Activated CD4-positive, CD25-positive, alpha-beta regulatory T cell treated with anti-CD3 and anti-CD28 coated beads, Interleukin-2, amount 50 U/mL, for 24 hours (primary cell): ENCODE results near the gene KMT2B.

Experiments
- ATAC-seq, 2 donors: fragments of 150-1000 bp; cut with Tn5 transposase; one replicate each; pipeline ENCODE4 v1.10.0; 2021; ENCODE audit warnings: mild to moderate bottlenecking in 1 of 2, moderate library complexity in 1 of 2

The KMT2B gene

GRCh38 chr19:35742121-35742724 lies 24.4 kb downstream of the KMT2B start, which contains the start of gene IGFLR1:
Gene IGFLR1 (minus strand): TSS chr19:35742452. CDS start chr19:35741180, 1,272 bp downstream.
- peak in 1 of 2 donors; percentile 4 for ATAC-seq

DNA sequence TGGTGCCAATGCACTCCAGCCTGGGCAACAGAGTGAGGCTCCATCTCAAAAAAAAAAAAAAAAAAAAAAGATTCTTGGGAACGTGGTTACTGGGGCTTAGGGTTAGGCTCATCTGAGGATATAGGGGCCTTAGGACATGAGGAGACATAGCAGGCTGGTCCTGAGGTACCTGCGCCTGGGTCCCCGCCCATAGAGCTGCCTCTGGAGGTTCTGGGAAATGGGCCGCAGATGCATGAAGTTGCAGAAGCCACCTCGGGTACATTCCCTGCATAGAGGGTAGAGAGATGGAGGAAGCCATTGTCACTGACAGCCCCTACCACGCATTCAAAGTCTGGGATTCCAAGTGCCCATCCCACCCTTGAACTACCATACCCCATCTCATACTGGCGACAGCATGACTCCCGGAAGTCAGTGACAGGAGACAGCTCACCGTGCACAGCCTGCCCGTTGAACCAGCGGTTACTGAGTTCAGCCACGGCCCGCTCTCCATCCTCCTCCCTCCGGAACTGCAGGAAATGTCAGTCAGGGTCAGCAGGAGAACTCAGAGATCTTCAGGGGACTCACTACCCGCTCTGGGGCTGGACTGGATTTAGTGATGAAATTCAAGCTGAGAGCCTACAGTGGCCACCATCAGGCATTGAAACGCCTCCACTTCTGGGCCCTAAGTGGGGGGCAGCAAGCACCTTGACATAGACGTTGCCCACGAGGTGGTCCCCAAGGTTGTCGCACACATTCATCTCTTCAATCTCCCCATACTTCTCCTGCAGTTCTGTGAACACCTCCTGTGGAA lies 26.0 kb downstream of the KMT2B start:
- ATAC-seq = no peak

DNA sequence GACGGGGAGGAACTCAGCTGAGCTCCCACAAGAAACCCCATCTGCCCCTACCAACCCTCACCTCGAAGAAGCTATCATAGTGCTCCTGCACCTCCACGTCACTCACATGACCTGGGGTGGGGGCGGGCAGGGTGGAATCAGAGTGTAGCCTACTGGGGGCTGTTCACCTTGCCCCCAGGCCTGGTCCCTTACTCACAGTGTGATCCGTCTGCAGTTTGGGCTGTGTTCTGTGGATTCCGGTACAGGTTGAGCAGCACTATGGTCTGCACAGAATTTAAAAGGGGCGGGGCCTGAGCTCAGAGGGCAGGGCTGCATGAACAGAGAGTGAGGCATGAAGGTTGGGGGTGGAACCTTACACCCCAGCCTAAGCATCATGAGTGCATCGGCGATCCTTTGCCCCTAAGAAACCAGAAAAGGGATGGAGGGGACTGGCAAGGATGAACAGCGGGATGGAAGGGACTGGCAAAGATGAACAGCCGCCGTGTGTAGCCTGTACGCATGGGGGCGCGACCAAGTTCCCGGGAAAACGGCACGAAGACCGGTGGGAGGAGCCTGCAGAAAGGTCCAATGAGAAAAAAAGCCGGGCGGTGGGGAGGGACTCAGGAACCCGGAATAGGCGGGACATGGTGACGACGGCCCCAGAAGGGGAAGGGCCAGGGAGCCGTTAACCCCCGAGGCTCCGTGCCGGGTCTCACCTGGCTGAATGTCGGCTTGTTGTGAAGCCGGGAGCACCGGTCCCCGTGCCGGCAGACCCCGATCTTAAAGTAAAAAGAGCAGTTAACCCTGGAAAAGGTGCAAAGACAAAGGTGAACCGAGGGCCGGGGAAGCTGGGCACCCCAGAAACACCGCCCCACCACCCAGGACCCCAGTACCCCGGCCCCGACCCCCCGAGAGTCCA lies 26.9 kb downstream of the KMT2B start:
- ATAC-seq = peak; percentile 55 to 60

DNA sequence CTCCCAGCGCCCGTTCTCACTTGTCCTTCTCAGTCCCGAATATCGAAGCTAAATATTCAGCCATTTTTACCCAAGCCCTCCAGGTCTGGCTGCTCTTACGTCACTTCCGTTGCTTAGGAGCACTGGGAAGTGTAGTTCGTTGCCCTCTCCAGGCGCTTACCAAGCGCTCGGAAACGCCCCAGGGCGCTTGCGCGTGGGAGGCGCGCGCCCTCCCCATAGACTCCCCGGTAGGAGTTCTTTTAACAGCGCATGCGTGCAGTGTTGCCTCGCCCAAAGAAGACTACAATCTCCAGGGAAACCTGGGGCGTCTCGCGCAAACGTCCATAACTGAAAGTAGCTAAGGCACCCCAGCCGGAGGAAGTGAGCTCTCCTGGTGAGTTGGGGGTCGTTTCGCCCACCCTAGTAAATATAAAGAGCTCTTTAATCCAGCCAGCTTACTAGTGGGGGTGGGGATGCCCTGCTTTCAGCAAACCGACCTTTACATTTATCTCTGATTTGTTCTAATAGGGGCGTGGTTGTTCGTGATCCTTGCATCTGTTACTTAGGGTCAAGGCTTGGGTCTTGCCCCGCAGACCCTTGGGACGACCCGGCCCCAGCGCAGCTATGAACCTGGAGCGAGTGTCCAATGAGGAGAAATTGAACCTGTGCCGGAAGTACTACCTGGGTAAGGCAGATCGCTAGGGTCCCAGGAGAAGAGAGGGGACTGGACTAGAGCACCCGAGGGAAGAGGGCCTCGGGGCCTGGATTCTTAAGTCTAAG lies 27.7 kb downstream of the KMT2B start, which contains the start of the genes PSENEN and U2AF1L4:
Gene PSENEN (plus strand): TSS at position 324 of the 759 bp plus-strand sequence. CDS start 280 bp downstream, at position 604.
Gene U2AF1L4 (minus strand): TSS at position 91 of the 759 bp plus-strand sequence. CDS start 27 bp downstream, at position 64.
- ATAC-seq = peak; percentile 56 to 65

- no peak for ATAC-seq
Measured at GRCh38 chr19:35746087-35746462, 28.3 kb downstream of the KMT2B start.

DNA sequence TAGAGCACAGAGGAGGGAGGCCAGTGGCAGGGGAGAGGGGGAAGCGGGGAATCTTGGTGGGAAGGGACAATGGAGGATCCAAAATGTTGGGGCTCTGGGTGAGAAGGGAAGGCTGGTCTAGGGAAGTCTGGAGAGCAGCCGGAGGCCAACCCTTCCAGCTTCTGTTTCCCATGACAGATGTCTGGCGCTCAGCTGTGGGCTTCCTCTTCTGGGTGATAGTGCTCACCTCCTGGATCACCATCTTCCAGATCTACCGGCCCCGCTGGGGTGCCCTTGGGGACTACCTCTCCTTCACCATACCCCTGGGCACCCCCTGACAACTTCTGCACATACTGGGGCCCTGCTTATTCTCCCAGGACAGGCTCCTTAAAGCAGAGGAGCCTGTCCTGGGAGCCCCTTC lies 28.7 kb downstream of the KMT2B start:
- ATAC-seq = no peak

DNA sequence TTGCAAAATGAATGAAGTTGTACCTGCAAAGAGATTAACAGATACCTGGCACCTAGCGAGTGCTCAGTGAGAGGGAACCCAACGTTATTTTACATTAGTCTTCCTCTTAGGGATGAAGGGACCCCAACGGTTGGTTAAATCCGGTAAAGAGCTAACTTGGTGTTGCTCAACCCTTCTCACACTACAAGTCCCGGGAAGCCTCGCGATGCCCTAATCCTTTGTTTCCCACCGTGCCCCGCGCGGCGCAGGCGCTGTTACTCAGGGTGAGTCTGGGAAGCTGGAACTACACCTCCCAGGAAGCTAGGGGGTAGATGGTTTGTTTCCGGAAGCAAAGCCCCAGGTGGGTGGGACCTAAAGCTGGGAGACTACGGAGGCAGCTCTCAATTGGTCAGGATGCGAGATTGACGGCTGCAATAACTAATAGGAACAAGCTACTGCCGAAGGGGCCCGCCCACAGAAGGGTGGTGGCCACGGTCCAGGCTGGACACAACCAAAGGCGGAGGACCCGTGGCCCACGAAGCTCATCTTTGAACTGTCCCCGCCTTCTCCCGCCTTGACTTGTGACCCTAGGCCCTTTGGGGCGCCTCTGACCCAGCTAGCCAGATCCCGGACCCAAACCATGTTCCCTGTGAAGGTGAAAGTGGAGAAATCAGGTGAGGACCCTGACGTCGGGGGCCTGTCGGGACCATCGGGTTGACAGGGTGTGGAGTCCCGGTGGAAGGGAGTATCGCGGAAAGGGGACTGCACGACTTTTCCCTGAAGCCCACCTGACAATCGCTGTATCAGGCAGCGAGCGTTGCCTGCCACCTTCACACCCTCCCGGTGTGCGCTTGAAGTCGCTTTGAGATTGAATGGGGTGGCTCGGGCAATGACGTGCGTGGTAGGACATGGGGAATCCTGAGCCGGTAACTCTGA lies 30.6 kb downstream of the KMT2B start, which contains the start of gene LIN37:
Gene LIN37 (plus strand): TSS at position 471 of the 915 bp plus-strand sequence. CDS start 149 bp downstream, at position 620.
- peak; percentile 76 to 79 for ATAC-seq

- ATAC-seq = no peak
Measured at GRCh38 chr19:35750167-35750566, 32.4 kb downstream of the KMT2B start.

DNA sequence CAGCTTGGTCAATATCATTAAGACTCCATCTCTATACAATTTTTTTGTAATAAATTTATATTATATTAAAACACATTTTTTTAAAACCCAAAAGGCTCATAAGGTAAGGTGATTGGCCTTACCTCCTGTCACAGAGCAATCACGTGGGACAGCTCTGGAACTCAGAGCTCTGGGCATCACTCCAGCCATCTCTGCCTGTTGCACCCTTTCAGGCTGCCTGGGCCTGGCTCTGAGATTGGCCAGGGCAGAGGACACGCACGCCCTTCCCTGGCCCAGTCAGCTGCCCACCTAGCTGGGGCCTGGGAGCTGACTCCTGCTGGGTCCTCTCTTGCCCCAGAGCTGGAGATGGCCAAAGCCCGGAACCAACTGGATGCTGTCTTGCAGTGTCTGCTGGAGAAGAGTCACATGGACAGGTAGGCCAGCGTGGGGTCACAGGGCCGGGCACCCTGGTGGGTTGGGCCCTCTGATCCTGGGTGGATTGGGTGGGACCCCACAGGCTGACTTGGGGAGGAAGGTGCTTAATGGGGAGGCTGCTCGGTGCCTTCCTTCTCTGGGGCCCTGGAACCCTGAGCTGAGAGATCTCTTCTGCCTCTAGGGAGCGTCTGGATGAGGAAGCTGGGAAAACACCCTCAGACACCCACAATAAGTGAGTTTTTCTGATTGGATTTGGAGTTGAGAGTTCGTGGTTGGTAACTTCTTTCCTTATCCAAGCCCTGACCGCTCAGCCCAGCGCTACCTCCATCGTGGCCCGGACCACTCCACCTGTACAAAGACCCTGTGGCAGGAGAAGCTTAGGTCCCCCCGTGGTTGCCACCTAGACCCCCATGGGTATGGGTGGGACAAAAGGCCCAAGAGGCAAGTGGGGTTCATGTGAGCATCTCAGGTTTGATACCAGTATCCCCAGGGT lies 34.3 kb downstream of the KMT2B start:
- ATAC-seq = no peak

- ATAC-seq = no peak
Measured at GRCh38 chr19:35752746-35753350, 35.0 kb downstream of the KMT2B start.

DNA sequence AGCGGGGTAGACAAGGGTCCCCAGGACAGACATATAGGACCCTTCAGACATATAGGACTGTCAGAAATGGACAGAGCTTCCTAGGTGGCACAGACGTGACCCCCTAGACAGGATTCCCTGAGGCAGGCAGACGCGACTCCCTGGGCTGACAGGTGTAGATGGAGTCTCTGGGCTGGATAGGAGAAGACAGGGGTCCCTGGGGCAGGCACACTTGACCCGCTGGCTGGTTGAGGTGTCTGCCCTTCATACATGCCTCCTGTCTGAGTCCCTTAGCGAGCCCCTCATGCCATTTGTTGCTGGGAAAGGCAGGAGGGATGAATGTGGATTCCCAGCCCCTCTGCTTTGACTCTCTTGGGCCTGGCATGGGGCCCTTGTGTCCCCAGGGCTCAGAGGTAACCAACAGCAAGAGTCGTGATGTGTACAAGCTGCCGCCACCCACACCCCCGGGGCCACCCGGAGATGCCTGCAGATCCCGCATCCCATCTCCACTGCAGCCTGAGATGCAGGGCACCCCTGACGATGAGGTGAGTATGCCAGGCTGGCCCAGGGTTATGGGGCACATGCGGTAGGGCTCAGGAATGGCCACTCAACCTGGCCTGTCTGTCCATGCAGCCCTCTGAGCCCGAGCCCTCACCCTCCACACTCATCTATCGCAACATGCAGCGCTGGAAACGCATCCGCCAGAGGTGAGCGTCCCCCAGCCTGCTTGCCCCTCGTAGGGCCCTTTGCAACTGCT lies 36.0 kb downstream of the KMT2B start:
- no peak for ATAC-seq

- no peak for ATAC-seq
Measured at GRCh38 chr19:35754370-35755130, 36.7 kb downstream of the KMT2B start.

DNA sequence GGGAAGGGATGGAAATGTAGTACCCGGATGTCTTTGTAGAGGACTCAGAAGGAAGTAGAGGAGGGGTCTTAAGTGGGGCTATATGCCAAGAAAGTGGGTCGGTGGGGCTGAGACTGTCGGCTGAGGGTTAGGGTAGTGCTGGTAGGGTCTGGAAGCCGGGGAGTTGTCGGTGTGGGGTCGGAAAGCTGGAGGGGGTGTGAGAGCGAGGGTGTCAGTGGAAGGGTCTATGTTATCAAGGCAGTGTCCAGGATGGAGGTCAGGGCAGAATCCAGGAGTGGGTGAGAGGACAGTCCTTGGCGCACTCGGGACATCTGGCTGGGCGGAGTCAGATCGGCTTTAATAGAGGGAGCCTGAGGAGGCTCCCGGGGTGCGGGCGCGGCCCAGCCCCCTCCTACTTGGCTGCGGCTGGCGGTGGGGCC lies 37.3 kb downstream of the KMT2B start:
- ATAC-seq = no peak

DNA sequence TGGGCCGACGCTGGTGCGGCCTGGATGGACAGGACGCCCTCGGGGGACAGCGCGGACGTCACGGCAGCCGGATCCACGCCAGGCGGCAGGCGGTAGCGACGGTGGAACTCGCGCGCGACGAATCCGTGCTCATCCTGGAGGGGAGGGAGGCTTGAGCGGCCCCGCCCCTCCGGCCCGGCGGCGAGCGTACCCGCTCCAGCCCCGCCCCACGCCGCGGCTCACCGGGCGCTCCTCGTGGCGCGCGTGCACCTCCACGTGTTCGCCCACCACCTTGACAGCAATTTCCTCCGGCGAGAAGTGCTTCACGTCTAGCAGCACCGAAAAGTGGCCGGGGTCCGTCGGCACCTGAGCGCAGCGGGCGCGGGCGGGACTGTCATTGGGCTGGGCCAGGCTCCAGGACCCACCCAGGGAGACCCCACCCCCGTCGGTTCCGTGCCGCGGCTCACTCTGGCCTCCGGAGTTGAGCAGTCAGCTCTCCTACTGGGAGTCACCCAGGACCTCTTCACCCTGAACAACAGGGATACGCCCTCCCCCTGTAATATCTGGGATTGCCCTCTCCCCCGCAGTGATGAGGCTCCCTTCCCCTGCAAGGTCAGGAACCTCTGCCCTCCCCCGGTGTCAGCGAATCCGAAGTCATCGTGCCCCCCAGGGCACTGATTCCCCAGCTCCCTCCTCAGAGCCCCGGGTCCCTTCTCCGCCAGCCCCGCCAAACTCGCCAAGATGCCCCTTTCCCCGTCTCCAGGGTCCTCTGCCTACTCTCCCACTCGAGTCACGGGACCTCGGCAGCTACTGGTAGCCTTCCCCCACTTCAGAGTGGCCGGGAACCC lies 38.0 kb downstream of the KMT2B start:
- no peak for ATAC-seq

DNA sequence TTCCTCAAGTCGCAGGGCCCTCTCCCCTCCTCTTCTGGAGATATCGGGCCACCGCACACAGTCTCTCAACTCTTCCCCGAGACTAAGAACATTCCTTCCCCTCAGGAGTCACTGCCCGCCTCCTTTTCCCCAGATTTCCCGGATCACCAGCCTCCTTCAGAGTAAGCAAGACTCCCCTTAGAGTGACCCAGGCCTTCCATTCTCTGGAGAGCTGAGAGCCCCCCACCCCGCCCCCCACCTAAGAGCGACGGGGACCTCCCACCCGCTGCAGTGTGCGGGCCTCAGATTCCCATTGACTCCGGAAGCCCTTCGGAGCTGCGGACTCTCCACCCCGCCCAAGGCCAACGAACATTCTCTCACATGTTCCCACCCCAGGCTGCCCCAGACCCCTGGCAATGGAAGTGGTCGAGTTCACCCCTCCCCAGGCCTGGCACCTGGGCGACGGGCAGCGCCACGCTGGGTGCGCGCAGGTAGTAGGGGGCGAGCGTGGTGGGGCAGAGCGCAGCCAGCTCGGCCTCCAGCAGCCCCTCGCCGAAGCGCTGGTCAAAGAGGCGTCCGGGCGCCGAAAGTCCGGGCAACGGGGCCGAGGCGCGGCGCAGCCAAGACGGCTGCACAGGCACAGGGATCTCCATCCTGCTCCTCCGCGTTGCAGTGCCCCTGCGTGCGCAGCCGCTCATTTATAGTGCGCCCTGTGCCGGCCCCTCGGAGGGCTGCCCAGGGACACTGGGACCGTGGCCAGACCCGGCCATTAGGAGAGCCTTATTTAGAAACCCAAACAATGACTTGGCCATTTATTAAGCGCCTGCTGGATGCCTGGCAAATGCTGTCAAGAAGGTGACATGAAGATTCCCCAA lies 38.8 kb downstream of the KMT2B start, which contains the start of gene HSPB6:
Gene HSPB6 (minus strand): TSS at position 653 of the 854 bp plus-strand sequence. CDS start 21 bp downstream, at position 632.
- no peak for ATAC-seq
